Measurements from ENCODE around the gene ALPL. TPM values are rescaled to one million over a fixed set of nuclear protein-coding genes. Genes with fewer than 3 reads are reported as not detected.

ALPL gene
- polyA plus RNA-seq, 1 donor (not counting 4 experiments of a cell fraction or from before 2014, with no cell fraction given): not detected

GRCh38 chr1:21598904-21599303 is 89.7 kb downstream of the ALPL start:
- TF ChIP-seq CTCF (optimal IDR thresholded peaks at IDR 0.05 in 1 of 3, IDR thresholded peaks at IDR 0.05 in 1 of 3, conservative IDR thresholded peaks at IDR 0.05 in 1 of 3; ENCODE audit: extremely low read depth in 1 of 3, insufficient read depth in 2 of 3, low read length in 3 of 3) (no peak), EZH2 (IDR thresholded peaks at IDR 0.05; ENCODE audit: low read length) (no peak)
- H3K9ac ChIP-seq (ENCODE audit: control insufficient read depth, extremely low read depth, insufficient read depth, low read length): no peak overlapping the region
- H3K9me1 ChIP-seq (ENCODE audit: control insufficient read depth, extremely low read depth, insufficient read depth, low read length): no peaks in the 10 kb centered on the region
- peaks cover 2% of the 10 kb centered on the region for H4K20me1 ChIP-seq (ENCODE audit: control insufficient read depth, extremely low read depth, insufficient read depth, low read length)
- no peaks in the 10 kb centered on the region for H3K79me2 ChIP-seq (ENCODE audit: control insufficient read depth, insufficient read depth, low read length)
- H2AFZ ChIP-seq (ENCODE audit: control insufficient read depth, low read length): no peak overlapping the region
- H3K36me3 ChIP-seq (ENCODE audit: control insufficient read depth in 2 of 2, extremely low read depth in 1 of 2, insufficient read depth in 2 of 2, low read length in 2 of 2): no peaks in the 10 kb centered on the region
- FAIRE-seq (no peak), DNase-seq (ENCODE audit: low read depth, low spot score) (no peak)
- peaks cover 3% of the 10 kb centered on the region for H3K27me3 ChIP-seq (ENCODE audit: control insufficient read depth, extremely low read depth, insufficient read depth, low read length)
- dilution Hi-C loops (cut with MboI; ENCODE audit: extremely low pct_ligation_motif_present, low sequenced_read_pairs): no loop called here
- no peak overlapping the region for H3K4me3 ChIP-seq (ENCODE audit: control insufficient read depth in 2 of 3, extremely low read depth in 1 of 3, insufficient read depth in 2 of 3, low read depth in 1 of 3, low read length in 3 of 3)
- H3K27ac ChIP-seq (ENCODE audit: control insufficient read depth, insufficient read depth, low read length): no peak overlapping the region
- no peaks in the 10 kb centered on the region for H3K4me1 ChIP-seq (ENCODE audit: control insufficient read depth, extremely low read depth, insufficient read depth, low read length)
- H3K4me2 ChIP-seq (ENCODE audit: control insufficient read depth, extremely low read depth, insufficient read depth, low read depth, low read length): no peak overlapping the region
- H3K9me3 ChIP-seq (ENCODE audit: control insufficient read depth, low read depth, low read length): no peaks in the 10 kb centered on the region

GRCh38 chr1:21599402-21599801 is 90.2 kb downstream of the ALPL start:
- DNase-seq (ENCODE audit: low read depth, low spot score) (no peak), FAIRE-seq (no peak)
- Histone ChIP-seq H3K9ac (ENCODE audit: control insufficient read depth, extremely low read depth, insufficient read depth, low read length) (no peak overlapping the region), H3K9me1 (ENCODE audit: control insufficient read depth, extremely low read depth, insufficient read depth, low read length) (no peaks in the 10 kb centered on the region), H3K4me1 (ENCODE audit: control insufficient read depth, extremely low read depth, insufficient read depth, low read length) (no peaks in the 10 kb centered on the region), H3K9me3 (ENCODE audit: control insufficient read depth, low read depth, low read length) (no peaks in the 10 kb centered on the region), H4K20me1 (ENCODE audit: control insufficient read depth, extremely low read depth, insufficient read depth, low read length) (peaks cover 2% of the 10 kb centered on the region), H3K4me3 (ENCODE audit: control insufficient read depth in 2 of 3, extremely low read depth in 1 of 3, insufficient read depth in 2 of 3, low read depth in 1 of 3, low read length in 3 of 3) (no peak overlapping the region), H3K27ac (ENCODE audit: control insufficient read depth, insufficient read depth, low read length) (no peak overlapping the region), H3K27me3 (ENCODE audit: control insufficient read depth, extremely low read depth, insufficient read depth, low read length) (peaks cover 3% of the 10 kb centered on the region), H3K36me3 (ENCODE audit: control insufficient read depth in 2 of 2, extremely low read depth in 1 of 2, insufficient read depth in 2 of 2, low read length in 2 of 2) (no peaks in the 10 kb centered on the region), H2AFZ (ENCODE audit: control insufficient read depth, low read length) (no peak overlapping the region), H3K4me2 (ENCODE audit: control insufficient read depth, extremely low read depth, insufficient read depth, low read depth, low read length) (no peak overlapping the region), H3K79me2 (ENCODE audit: control insufficient read depth, insufficient read depth, low read length) (no peaks in the 10 kb centered on the region)
- TF ChIP-seq CTCF (optimal IDR thresholded peaks at IDR 0.05 in 1 of 3, IDR thresholded peaks at IDR 0.05 in 1 of 3, conservative IDR thresholded peaks at IDR 0.05 in 1 of 3; ENCODE audit: extremely low read depth in 1 of 3, insufficient read depth in 2 of 3, low read length in 3 of 3): no peak
- no peak for TF ChIP-seq EZH2 (IDR thresholded peaks at IDR 0.05; ENCODE audit: low read length)
- dilution Hi-C loops (cut with MboI; ENCODE audit: extremely low pct_ligation_motif_present, low sequenced_read_pairs): no loop called here
